ENCODE measurements around the gene ELFN2.
"Not testable (repeated sequence)": the region's sequence is repeated elsewhere in the genome, so short reads cannot be mapped to it uniquely, and the experiment has no call there.

GRCh38 chr22:37468201-37468695 lies 41.0 kb upstream of the ELFN2 start:
- TF ChIP-seq, protein P1, sequence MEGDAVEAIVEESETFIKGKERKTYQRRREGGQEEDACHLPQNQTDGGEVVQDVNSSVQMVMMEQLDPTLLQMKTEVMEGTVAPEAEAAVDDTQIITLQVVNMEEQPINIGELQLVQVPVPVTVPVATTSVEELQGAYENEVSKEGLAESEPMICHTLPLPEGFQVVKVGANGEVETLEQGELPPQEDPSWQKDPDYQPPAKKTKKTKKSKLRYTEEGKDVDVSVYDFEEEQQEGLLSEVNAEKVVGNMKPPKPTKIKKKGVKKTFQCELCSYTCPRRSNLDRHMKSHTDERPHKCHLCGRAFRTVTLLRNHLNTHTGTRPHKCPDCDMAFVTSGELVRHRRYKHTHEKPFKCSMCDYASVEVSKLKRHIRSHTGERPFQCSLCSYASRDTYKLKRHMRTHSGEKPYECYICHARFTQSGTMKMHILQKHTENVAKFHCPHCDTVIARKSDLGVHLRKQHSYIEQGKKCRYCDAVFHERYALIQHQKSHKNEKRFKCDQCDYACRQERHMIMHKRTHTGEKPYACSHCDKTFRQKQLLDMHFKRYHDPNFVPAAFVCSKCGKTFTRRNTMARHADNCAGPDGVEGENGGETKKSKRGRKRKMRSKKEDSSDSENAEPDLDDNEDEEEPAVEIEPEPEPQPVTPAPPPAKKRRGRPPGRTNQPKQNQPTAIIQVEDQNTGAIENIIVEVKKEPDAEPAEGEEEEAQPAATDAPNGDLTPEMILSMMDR (IDR thresholded peaks at IDR 0.05; ENCODE audit: low read length): not testable (repeated sequence)
- not testable (repeated sequence) for TF ChIP-seq EZH2 (optimal IDR thresholded peaks at IDR 0.05; ENCODE audit: low read depth, low read length); EZH2phosphoT487 (IDR thresholded peaks at IDR 0.05; ENCODE audit: low read length)

Data from MM.1S (cell line).